ENCODE data around the gene SLC16A5.
A peak's percentile ranks its signal among the peaks of the same experiment; 100 is the strongest.

Gene SLC16A5

DNA sequence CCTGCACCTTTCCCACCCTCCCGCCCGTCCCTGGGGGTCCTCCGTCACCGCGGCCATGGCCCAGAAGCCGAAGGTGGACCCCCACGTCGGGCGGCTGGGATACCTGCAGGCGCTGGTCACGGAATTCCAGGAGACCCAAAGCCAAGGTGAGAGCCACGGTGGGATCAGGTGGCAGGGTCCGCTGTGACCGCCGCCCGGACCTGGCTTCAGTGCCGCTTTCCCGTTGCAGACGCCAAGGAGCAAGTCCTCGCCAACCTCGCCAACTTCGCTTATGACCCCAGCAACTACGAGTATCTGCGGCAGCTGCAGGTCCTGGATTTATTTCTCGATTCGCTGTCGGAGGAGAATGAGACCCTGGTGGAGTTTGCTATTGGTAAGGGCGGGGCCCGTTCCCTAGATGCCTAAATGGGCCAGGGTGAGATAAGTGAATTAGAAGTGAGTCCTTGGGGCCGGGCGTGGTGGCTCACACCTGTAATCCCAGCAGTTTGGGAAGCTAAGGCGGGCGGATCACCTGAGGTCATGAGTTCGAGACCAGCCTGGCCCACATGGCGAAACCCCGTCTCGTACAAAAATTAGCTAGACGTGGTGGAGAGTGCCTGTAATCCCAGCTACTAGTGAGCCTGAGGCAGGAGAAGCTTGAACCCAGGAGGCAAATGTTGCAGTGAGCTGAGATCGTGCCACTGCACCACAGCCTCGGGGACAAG, 22.6 kb downstream of the SLC16A5 start:
- H3F3A ChIP-seq (ENCODE audit: insufficient read depth, low read length) = 0 out of 2 replicates have a peak, but pooled peaks cover 5% of the 10 kb centered on the region
- no peaks in the 10 kb centered on the region for H3K79me2 ChIP-seq (ENCODE audit: insufficient read depth, low read length)
- no peak overlapping the region for H3K27ac ChIP-seq (ENCODE audit: low read depth, low read length, poor library complexity, severe bottlenecking)
- H3K4me3 ChIP-seq (ENCODE audit: low read depth, low read length, poor library complexity, severe bottlenecking) = peak overlapping the region; percentile 73
- peaks cover under 1% of the 10 kb centered on the region for H3K36me3 ChIP-seq (ENCODE audit: insufficient read depth, low read length)
- H3K9me2 ChIP-seq (ENCODE audit: low read depth, low read length) = no peaks in the 10 kb centered on the region
- no peak overlapping the region for H2AFZ ChIP-seq (ENCODE audit: low read length)
- TF ChIP-seq EZH2 (IDR thresholded peaks at IDR 0.05; ENCODE audit: borderline replicate concordance, low read length) (no peak), CTCF (IDR thresholded peaks at IDR 0.05; ENCODE audit: low read length) (no peak)
- no peaks in the 10 kb centered on the region for H3K9me3 ChIP-seq (ENCODE audit: low read length)
- peak overlapping the region; percentile 73 for H3K9ac ChIP-seq (ENCODE audit: low read length)
- peak overlapping the region; percentile 87 for H3K4me2 ChIP-seq (ENCODE audit: low read length)
- H3K4me1 ChIP-seq (ENCODE audit: insufficient read depth, low read length, severe bottlenecking) = peaks cover 43% of the 10 kb centered on the region
- H4K20me1 ChIP-seq (ENCODE audit: insufficient read depth, low read length) = no peaks in the 10 kb centered on the region
- no peaks in the 10 kb centered on the region for H3K27me3 ChIP-seq (ENCODE audit: insufficient read depth, low read length)

DNA sequence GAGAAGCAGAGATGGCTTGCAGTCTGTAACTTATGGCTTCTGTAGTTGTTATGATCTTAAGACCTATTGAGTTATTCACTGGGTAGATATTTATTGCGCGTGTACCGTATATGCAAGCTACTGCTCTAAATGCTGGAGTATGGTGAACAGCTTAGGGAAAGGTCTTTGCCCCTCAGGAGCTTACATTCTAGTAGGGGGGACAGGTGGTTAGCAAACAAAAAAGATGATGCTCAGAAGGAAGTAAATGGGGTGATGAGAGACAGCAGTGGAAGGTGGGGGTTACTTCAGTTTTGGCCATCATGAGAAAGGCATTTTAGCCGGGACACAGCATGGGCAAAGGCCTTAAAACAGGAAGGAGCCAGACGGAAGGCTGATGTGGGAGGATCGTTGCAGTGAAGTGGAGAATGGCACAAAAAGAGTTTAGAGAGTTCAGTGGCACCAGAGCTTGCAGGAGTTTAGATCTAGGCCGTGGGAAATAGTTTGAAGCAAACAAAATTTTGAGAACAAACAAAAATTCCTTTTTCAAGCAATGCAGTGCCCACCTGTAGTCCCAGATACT, 24.1 kb downstream of the SLC16A5 start:
- Histone ChIP-seq H3K4me3 (ENCODE audit: low read depth, low read length, poor library complexity, severe bottlenecking) (peak overlapping the region; percentile 6), H3K4me2 (ENCODE audit: low read length) (peak overlapping the region; percentile 40), H2AFZ (ENCODE audit: low read length) (no peak overlapping the region), H3K9me2 (ENCODE audit: low read depth, low read length) (no peaks in the 10 kb centered on the region), H3K27ac (ENCODE audit: low read depth, low read length, poor library complexity, severe bottlenecking) (peak overlapping the region; percentile 24), H4K20me1 (ENCODE audit: insufficient read depth, low read length) (no peaks in the 10 kb centered on the region), H3K9me3 (ENCODE audit: low read length) (no peaks in the 10 kb centered on the region), H3K9ac (ENCODE audit: low read length) (no peak overlapping the region), H3K4me1 (ENCODE audit: insufficient read depth, low read length, severe bottlenecking) (peaks cover 43% of the 10 kb centered on the region), H3K27me3 (ENCODE audit: insufficient read depth, low read length) (no peaks in the 10 kb centered on the region), H3K36me3 (ENCODE audit: insufficient read depth, low read length) (peaks cover 11% of the 10 kb centered on the region), H3F3A (ENCODE audit: insufficient read depth, low read length) (0 out of 2 replicates have a peak, but pooled peaks cover 5% of the 10 kb centered on the region), H3K79me2 (ENCODE audit: insufficient read depth, low read length) (no peaks in the 10 kb centered on the region)
- TF ChIP-seq EZH2 (IDR thresholded peaks at IDR 0.05; ENCODE audit: borderline replicate concordance, low read length) = no peak
- TF ChIP-seq CTCF (IDR thresholded peaks at IDR 0.05; ENCODE audit: low read length) = no peak

GRCh38 chr17:75113798-75114551, 26.2 kb downstream of the SLC16A5 start:
- H3K27me3 ChIP-seq (ENCODE audit: insufficient read depth, low read length) = no peaks in the 10 kb centered on the region
- H3K9me2 ChIP-seq (ENCODE audit: low read depth, low read length) = no peaks in the 10 kb centered on the region
- TF ChIP-seq CTCF (IDR thresholded peaks at IDR 0.05; ENCODE audit: low read length) = peak; percentile 94
- no peak for TF ChIP-seq EZH2 (IDR thresholded peaks at IDR 0.05; ENCODE audit: borderline replicate concordance, low read length)
- H3K79me2 ChIP-seq (ENCODE audit: insufficient read depth, low read length) = no peaks in the 10 kb centered on the region
- peak overlapping the region; percentile 55 for H3K27ac ChIP-seq (ENCODE audit: low read depth, low read length, poor library complexity, severe bottlenecking)
- peak overlapping the region; percentile 74 for H3K4me2 ChIP-seq (ENCODE audit: low read length)
- H3K36me3 ChIP-seq (ENCODE audit: insufficient read depth, low read length) = peaks cover 17% of the 10 kb centered on the region
- H3F3A ChIP-seq (ENCODE audit: insufficient read depth, low read length) = 0 out of 2 replicates have a peak, but pooled peaks cover 5% of the 10 kb centered on the region
- peaks cover 40% of the 10 kb centered on the region for H3K4me1 ChIP-seq (ENCODE audit: insufficient read depth, low read length, severe bottlenecking)
- H4K20me1 ChIP-seq (ENCODE audit: insufficient read depth, low read length) = no peaks in the 10 kb centered on the region
- no peak overlapping the region for H2AFZ ChIP-seq (ENCODE audit: low read length)
- H3K9me3 ChIP-seq (ENCODE audit: low read length) = no peaks in the 10 kb centered on the region
- peak overlapping the region; percentile 57 for H3K4me3 ChIP-seq (ENCODE audit: low read depth, low read length, poor library complexity, severe bottlenecking)
- peak overlapping the region; percentile 66 for H3K9ac ChIP-seq (ENCODE audit: low read length)
